Muscle of leg (tissue), 16 donors: Measurements from ENCODE around the gene RALGDS. TPM values are rescaled to one million over a fixed set of nuclear protein-coding genes. Genes with fewer than 3 reads are reported as not detected.
A peak's percentile ranks its signal among the peaks of the same experiment; 100 is the strongest.
"Not testable (repeated sequence)": the region's sequence is repeated elsewhere in the genome, so short reads cannot be mapped to it uniquely, and the experiment has no call there.

Experiments used
- DNase-seq: peaks from one replicate; pipeline ENCODE4 v3.0.0; 2013
- H3K27ac ChIP-seq: one replicate; pipeline ENCODE4 v1.5.1; 2013; ENCODE audit warnings: mild to moderate bottlenecking, low read length, control low read depth
- H3K27me3 ChIP-seq: one replicate; pipeline ENCODE4 v1.6.1; 2013; ENCODE audit warnings: low read length; ENCODE audit not compliant: control insufficient read depth, insufficient read depth
- H3K36me3 ChIP-seq: one replicate; pipeline ENCODE4 v1.6.1; 2013; ENCODE audit warnings: low read length; ENCODE audit not compliant: control insufficient read depth, insufficient read depth
- H3K4me1 ChIP-seq: one replicate; pipeline ENCODE4 v1.6.1; 2013; ENCODE audit warnings: low read length; ENCODE audit not compliant: control insufficient read depth, insufficient read depth
- H3K4me3 ChIP-seq: one replicate; pipeline ENCODE4 v1.5.1; 2013; ENCODE audit warnings: low read length, control low read depth
- H3K9me3 ChIP-seq: replicated peaks from 2 replicates; pipeline ENCODE4 v1.6.1; 2013; ENCODE audit warnings: low read depth, low read length; ENCODE audit not compliant: control insufficient read depth
- WGBS: methylation state at CpG from one replicate; pipeline ENCODE4 v1.1.5; 2013; ENCODE audit warnings: missing lambda C conversion rate; ENCODE audit not compliant: insufficient coverage; 5-methylcytosine and 5-hydroxymethylcytosine counted together
- long read RNA-seq, 11 donors: transcript quantifications; one replicate each; lab custom pipeline, GENCODE V29; 2026
- polyA plus RNA-seq, 8 donors: library from polyadenylated mRNA; unstranded; fragments of 120-200 nt; gene quantifications; one replicate each; pipeline versions ENCODE4 v1.2.1 to v1.2.3, GENCODE V29; 2013; ENCODE audit warnings: inconsistent platforms in 1 of 8, low replicate concordance in 1 of 8; ENCODE audit not compliant: insufficient read length in 8 of 8, insufficient read depth in 1 of 8
- total RNA-seq: library from RNA; stranded (reverse); fragments of 120-200 nt; gene quantifications from one replicate; pipeline ENCODE4 v1.2.4, GENCODE V29; 2013

Gene RALGDS
- total RNA-seq (50.5 TPM), polyA plus RNA-seq (10 to 100 TPM; 42.5 to 53.2 (median 47.9) TPM)
- long read RNA-seq, donor 1, partial matches to known transcripts: 0 of 1 reads
- long read RNA-seq, donor 1, other reads (novel, unspliced or antisense): 0 of 1 reads
- long read RNA-seq, donor 2, partial matches to known transcripts: 0 of 1 reads
- long read RNA-seq, donor 2, other reads (novel, unspliced or antisense): 0 of 1 reads
- long read RNA-seq, donor 3, full-length matches to known transcripts: 7 of 7 reads
- long read RNA-seq, donor 3, partial matches to known transcripts: 0 of 7 reads
- long read RNA-seq, donor 3, other reads (novel, unspliced or antisense): 0 of 7 reads
- long read RNA-seq, donor 4, partial matches to known transcripts: 0 of 4 reads
- long read RNA-seq, donor 4, other reads (novel, unspliced or antisense): 0 of 4 reads
- long read RNA-seq, donor 5, transcript RALGDS-205 (18 exons, 3,801 nt): major isoform, 5 of 14 reads
- long read RNA-seq, donor 5, partial matches to known transcripts: 0 of 14 reads
- long read RNA-seq, donor 5, other reads (novel, unspliced or antisense): 0 of 14 reads
- long read RNA-seq, donor 6, full-length matches to known transcripts: 7 of 7 reads
- long read RNA-seq, donor 6, partial matches to known transcripts: 0 of 7 reads
- long read RNA-seq, donor 6, other reads (novel, unspliced or antisense): 0 of 7 reads
- long read RNA-seq, donor 7, partial matches to known transcripts: 23 of 26 reads
- long read RNA-seq, donor 7, other reads (novel, unspliced or antisense): 0 of 26 reads
- long read RNA-seq, donor 8, partial matches to known transcripts: 0 of 3 reads
- long read RNA-seq, donor 8, other reads (novel, unspliced or antisense): 0 of 3 reads
- long read RNA-seq, donor 9, partial matches to known transcripts: 0 of 3 reads
- long read RNA-seq, donor 9, other reads (novel, unspliced or antisense): 0 of 3 reads
- long read RNA-seq, donor 10, partial matches to known transcripts: 0 of 6 reads
- long read RNA-seq, donor 10, other reads (novel, unspliced or antisense): 0 of 6 reads
- long read RNA-seq, donor 11, partial matches to known transcripts: 0 of 3 reads
- long read RNA-seq, donor 11, other reads (novel, unspliced or antisense): 0 of 3 reads

DNA sequence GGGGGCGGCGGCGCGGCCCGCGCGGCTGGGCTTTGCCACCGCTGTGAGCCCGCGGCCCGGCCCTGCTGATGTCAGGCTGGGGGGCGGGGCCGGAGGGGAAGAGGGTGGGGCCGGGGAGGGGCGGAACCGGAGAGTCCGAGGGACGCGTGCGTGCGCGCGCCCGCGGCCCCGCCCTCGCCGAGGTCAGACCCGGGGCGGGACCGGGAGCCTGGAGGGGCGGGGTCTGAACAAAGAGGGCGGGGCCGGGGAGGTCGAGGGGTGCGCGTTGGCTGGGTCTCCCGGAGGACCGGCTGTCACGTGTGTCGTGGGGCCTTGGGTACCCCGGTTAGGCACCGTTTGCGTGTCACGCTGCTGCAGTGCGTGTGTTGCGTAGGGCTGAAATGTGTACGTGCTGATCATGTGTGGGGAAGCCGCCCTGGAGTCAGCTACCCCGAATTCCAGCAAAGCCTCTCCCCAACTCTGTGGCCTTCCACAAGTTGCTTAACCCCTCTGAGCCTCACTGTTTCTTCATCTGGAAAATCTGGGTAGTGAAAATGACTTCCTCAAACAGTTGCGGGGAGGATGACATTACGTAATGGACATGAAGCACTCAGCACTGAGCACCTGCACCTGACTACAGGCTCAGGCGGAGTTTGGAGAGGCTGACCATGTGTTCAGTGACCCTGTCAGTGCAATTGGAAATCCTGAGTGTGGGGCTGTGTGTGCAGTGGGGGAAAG is at the start of gene RALGDS:
TSS of gene RALGDS (minus strand) at position 43 of the 717 bp plus-strand sequence. CDS start 86 bp downstream, outside the sequence.
- Histone ChIP-seq H3K27me3 (peaks cover 2% of the 10 kb centered on the region), H3K27ac (peak within 1 kb of the TSS; percentile 88), H3K4me1 (peaks cover 70% of the 10 kb centered on the region), H3K36me3 (peaks cover 8% of the 10 kb centered on the region), H3K9me3 (no peaks in the 10 kb centered on the region), H3K4me3 (peak within 1 kb of the TSS; percentile 77)
- DNase-seq: peak; percentile 95
- 8% methylated on average over 28 of the region's 53 CpGs for WGBS

DNA sequence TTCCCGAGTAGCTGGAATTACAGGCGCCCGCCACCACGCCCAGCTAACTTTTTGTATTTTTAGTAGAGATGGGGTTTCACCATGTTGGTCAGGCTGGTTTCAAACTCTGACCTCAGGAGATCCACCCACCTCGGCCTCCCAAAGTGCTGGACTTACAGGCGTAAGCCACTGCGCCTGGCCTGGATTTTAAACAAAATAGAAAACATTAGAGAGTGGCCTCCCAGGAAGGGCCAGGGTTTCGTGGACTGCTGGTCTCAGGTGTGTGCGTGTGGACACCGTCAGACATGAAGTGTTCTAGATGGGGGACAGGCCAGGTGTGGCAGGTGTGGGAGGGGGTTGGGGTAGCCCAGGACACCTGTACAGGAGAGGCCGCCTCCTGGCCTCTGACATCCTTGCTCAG is 49.7 kb upstream of the RALGDS start:
- no peak overlapping the region for H3K4me3 ChIP-seq
- no peaks in the 10 kb centered on the region for H3K36me3 ChIP-seq
- peaks cover 7% of the 10 kb centered on the region for H3K4me1 ChIP-seq
- WGBS: 70% methylated on average over 7 of the region's 11 CpGs
- no peak overlapping the region for H3K27ac ChIP-seq
- peaks cover 7% of the 10 kb centered on the region for H3K27me3 ChIP-seq
- no peak for DNase-seq
- H3K9me3 ChIP-seq: no peaks in the 10 kb centered on the region

GRCh38 chr9:133169687-133170086 is 48.6 kb upstream of the RALGDS start:
- 87% methylated on average over 7 of the region's 12 CpGs for WGBS
- H3K27me3 ChIP-seq, H3K27ac ChIP-seq, H3K4me1 ChIP-seq, H3K36me3 ChIP-seq, H3K9me3 ChIP-seq, H3K4me3 ChIP-seq, DNase-seq: not testable (repeated sequence)

GRCh38 chr9:133169102-133169501 is 48.1 kb upstream of the RALGDS start:
- Histone ChIP-seq H3K4me1 (peaks cover 11% of the 10 kb centered on the region), H3K36me3 (no peaks in the 10 kb centered on the region), H3K27ac (no peak overlapping the region), H3K27me3 (peaks cover 15% of the 10 kb centered on the region), H3K4me3 (no peak overlapping the region), H3K9me3 (no peaks in the 10 kb centered on the region)
- no peak for DNase-seq
- WGBS: 88% methylated on average over 13 of the region's 13 CpGs

DNA sequence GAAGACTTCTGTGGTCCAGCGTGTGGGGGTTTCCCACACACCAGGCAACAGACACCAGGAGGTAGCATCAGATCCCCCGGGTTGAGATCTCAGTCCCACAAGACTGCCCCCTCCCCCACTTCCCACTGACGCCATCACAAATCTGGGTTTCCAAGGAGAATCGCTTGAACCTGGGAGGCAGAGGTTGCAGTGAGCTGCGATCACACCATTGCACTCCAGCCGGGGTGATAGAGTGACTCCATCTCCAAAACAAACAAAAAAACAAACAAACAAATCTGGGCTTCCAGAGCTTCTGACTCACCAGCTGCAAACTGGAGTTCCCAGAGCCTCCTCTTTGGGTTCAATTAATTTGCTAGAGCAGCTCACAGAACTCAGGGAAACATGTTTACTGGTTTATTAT is 47.4 kb upstream of the RALGDS start:
- Histone ChIP-seq H3K36me3 (no peaks in the 10 kb centered on the region), H3K4me3 (no peak overlapping the region), H3K27me3 (peaks cover 22% of the 10 kb centered on the region), H3K4me1 (peaks cover 18% of the 10 kb centered on the region), H3K9me3 (no peaks in the 10 kb centered on the region), H3K27ac (no peak overlapping the region)
- DNase-seq: no peak
- 90% methylated on average over 1 of the region's 6 CpGs for WGBS

- H3K36me3 ChIP-seq: no peaks in the 10 kb centered on the region
- DNase-seq: no peak
- WGBS: 72% methylated on average over 3 of the region's 3 CpGs
- H3K27ac ChIP-seq: no peak overlapping the region
- H3K4me3 ChIP-seq: no peak overlapping the region
- peaks cover 28% of the 10 kb centered on the region for H3K27me3 ChIP-seq
- no peaks in the 10 kb centered on the region for H3K9me3 ChIP-seq
- peaks cover 24% of the 10 kb centered on the region for H3K4me1 ChIP-seq
Measured at GRCh38 chr9:133167769-133168168, 46.7 kb upstream of the RALGDS start.

DNA sequence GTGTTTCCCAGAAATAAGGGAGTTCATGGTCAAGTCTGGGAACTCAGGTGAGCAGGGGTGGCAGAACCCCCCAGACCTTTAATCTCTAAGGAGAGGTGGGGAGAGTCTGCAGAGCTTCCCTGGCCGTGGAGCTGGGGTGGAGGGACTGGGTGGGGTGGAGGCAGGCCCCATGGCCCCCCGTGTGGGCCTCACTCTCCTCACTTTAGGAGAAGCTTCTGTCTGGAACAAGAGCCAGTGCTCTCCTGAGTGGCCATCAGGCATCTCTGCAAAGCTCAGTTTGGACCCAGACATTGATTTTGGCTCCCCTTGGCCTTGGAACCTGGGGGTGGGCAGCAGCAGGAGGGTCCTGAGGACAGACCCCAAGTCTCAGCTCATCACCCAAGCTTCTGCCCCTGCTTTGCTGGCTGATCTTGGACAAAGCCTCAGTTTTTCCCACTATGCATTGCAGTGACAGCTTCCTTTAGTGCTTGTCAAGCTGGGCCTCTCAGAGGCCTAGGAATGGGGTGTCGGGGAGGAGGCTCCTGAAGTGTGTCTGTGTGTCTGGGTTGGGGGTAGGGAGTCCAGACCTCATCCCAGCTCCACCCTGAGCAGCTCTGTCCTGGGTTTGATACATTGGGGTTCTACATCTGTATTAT is 46.2 kb upstream of the RALGDS start:
- H3K4me1 ChIP-seq: peaks cover 28% of the 10 kb centered on the region

DNA sequence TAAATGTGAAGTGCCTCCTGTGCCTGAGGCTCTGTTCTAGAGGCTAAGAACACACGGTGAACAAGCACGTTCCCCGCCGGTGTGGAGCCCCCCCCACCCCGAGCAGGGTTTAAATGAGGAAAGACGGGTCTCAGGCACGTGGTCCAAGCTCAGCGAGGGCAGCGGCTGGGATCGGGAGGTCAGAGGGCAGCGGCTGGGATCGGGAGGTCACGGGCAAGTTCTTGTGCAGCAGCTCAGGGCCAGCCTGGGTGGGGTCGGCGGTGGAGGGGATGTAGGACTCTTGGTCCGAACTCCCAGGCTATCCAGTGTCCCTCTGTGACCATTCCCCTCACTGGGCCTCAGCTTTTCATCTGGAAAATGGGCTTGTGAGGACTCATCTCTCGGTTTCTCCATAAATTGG is 45.4 kb upstream of the RALGDS start:
- no peak overlapping the region for H3K4me3 ChIP-seq
- H3K36me3 ChIP-seq: no peaks in the 10 kb centered on the region
- WGBS: 74% methylated on average over 17 of the region's 17 CpGs
- peaks cover 29% of the 10 kb centered on the region for H3K4me1 ChIP-seq
- H3K9me3 ChIP-seq: no peaks in the 10 kb centered on the region
- no peak overlapping the region for H3K27ac ChIP-seq
- DNase-seq: no peak
- H3K27me3 ChIP-seq: peaks cover 34% of the 10 kb centered on the region

More for the DNA sequence above, 46.2 kb upstream of the RALGDS start:
- DNase-seq: no peak
- H3K36me3 ChIP-seq: no peaks in the 10 kb centered on the region
- no peak overlapping the region for H3K27ac ChIP-seq
- H3K9me3 ChIP-seq: no peaks in the 10 kb centered on the region
- peaks cover 33% of the 10 kb centered on the region for H3K27me3 ChIP-seq
- H3K4me3 ChIP-seq: no peak overlapping the region
- WGBS: 41% methylated on average over 2 of the region's 3 CpGs

GRCh38 chr9:133165452-133165730 is 44.4 kb upstream of the RALGDS start:
- H3K4me1 ChIP-seq: peaks cover 29% of the 10 kb centered on the region
- H3K4me3 ChIP-seq: no peak overlapping the region
- H3K27ac ChIP-seq: no peak overlapping the region
- DNase-seq: no peak
- peaks cover 38% of the 10 kb centered on the region for H3K27me3 ChIP-seq
- H3K9me3 ChIP-seq: no peaks in the 10 kb centered on the region
- H3K36me3 ChIP-seq: no peaks in the 10 kb centered on the region
- no CpG with 5 or more reads among the region's 2 CpGs for whole genome bisulfite sequencing
